ENCODE results near the gene SSPN.

DNA sequence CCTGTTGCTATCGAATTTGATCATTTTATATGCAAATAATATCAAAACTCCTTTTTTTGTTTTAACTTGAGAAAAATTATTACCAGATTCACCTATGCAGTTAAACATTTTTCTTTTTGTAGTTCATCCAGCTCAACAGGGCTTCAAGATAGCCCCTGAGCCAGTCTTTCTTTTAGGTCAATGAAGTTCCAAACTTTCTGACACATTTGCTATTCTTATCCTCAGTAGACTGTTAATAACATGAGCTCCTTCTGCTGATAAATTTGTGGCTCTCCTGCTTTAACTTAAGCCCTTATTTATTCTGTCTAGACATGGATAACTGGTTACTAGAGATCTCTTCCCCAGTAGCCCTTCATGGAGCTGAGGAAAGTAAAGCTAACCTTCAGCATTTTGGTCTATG, 33.2 kb upstream of the SSPN start:
- no peak for TF ChIP-seq POLR2A (IDR thresholded peaks at IDR 0.05)
- TF ChIP-seq, protein P1, sequence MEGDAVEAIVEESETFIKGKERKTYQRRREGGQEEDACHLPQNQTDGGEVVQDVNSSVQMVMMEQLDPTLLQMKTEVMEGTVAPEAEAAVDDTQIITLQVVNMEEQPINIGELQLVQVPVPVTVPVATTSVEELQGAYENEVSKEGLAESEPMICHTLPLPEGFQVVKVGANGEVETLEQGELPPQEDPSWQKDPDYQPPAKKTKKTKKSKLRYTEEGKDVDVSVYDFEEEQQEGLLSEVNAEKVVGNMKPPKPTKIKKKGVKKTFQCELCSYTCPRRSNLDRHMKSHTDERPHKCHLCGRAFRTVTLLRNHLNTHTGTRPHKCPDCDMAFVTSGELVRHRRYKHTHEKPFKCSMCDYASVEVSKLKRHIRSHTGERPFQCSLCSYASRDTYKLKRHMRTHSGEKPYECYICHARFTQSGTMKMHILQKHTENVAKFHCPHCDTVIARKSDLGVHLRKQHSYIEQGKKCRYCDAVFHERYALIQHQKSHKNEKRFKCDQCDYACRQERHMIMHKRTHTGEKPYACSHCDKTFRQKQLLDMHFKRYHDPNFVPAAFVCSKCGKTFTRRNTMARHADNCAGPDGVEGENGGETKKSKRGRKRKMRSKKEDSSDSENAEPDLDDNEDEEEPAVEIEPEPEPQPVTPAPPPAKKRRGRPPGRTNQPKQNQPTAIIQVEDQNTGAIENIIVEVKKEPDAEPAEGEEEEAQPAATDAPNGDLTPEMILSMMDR (IDR thresholded peaks at IDR 0.05): no peak
- TF ChIP-seq POLR2AphosphoS5 (IDR thresholded peaks at IDR 0.05): no peak
